NCI-H748 treated with DMSO at 0.1 percent for 48 hours (cell line): ENCODE data around the gene ANKMY1.
A peak's percentile ranks its signal among the peaks of the same experiment; 100 is the strongest.

Experiments used
- DNase-seq: peaks from one replicate; lab custom pipeline; 2025; lab: John Stamatoyannopoulos, UW

ANKMY1 gene

DNA sequence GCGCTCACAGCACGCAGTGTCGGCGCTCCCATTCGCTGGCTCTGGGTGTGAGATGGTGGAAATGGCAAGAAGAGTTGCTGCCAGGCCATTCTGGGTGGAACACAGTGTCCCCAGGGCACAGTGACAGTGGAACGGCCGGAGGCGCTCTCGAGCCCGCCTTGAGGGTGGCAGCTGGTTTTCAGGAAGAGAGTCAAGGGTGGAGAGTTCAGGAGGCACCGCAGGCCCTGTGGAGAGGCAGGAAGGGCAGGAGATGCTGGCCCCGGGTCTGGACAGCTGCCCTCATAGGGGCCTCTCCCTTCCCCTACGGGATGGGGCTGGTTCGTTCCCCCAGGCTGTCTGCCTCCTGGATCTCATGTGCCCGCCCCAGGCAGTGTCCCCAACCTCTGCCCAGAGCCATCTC is 109.9 kb downstream of the ANKMY1 start:
- DNase-seq: no peak

DNA sequence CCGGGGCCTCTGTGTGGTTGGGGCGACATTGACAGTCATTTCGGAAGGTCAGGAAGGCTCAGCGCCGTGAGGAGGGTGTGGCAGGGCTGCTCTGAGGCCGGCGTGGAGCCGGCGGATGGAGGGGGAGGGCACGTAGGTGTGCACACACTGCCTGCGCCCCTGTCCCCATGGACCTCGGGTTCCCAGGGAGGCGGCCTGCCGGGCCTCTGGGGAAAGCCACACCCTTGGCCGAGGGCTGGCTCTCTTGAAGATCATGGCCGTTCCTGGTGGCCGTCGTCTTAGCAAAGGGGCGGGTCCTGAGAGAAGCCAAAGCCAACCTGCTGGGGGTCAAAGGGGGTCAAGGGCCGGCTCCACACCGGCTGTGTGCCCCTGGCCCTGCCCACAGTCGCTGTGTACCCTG is 110.5 kb downstream of the ANKMY1 start:
- no peak for DNase-seq

DNA sequence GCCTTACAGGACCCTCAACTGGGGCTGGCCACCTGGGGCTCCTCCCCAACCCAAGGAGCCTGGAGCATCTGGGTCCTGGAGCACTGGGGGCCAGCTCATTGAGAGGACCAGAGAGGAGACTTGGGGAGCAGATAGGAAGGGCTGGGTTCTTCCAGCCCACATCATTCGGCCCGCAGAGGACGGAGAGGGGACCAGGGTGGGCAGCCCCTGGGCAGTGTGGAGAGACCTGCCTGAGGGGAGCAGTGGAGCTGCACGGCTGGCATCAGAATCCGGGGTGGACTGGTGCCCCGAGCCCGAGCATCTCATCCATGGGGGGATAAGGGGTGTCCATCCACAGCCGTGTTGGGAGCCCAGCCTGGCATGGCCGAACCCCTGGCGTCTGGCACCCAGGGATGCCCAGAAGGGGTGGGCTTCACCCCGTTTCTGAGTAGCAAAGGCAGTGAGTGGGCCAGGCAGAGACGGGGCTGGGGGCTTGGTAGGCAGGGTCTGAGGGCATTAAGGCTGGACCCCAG is 111.1 kb downstream of the ANKMY1 start:
- DNase-seq: no peak

DNA sequence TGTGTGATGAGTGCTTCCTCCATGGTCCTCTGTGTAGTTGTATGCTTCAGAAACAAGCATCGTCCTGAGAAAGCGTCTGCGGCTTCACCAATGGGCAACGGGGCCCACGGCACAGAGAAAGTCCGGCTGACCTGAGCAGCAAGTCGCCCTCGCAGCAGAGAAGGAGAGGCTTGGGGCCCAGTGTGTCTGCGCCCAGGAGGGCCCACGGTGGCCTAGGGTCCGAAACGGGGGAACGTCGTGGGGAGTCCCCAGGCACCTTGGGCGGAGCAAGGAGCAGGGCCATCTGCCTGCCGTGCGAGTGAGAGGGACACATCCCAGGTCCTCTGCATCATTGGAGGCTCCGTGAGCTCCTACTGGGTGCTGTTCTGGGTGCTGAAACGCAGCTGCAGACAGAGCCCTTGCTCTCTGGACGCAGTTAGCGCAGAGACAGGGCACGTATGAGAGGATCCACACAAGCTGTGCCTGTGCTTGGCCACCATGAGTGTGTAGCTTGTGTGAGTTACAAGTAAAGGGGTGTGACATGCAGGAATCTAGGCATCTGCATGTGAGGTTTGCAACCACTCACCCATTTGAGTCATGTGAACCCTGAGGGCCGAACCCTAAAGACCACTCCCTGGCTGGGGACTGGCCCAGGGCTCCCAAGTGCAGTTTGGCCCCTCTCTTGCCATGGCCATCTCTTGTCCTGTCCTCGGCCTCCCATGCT is 111.7 kb downstream of the ANKMY1 start:
- no peak for DNase-seq

DNA sequence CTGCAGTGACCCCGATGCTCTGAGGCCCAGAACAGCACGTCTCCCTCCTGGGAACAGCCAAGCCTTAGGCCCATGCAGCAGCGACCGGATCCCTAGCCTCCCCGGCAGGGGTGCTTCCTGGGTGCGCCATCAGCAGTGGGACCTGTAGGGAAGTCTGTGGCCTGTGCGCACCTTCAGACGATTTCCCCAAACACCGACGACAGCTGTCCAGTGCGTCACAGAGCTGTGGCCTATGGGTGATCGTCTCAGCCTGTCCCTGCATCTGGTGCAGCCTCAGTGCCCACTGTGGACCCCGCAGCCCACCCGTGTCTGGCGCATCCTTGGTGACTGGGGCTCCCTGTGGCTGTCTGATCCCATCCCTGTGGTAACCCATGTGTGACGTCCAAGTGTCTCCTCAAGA is 113.3 kb downstream of the ANKMY1 start:
- no peak for DNase-seq

DNA sequence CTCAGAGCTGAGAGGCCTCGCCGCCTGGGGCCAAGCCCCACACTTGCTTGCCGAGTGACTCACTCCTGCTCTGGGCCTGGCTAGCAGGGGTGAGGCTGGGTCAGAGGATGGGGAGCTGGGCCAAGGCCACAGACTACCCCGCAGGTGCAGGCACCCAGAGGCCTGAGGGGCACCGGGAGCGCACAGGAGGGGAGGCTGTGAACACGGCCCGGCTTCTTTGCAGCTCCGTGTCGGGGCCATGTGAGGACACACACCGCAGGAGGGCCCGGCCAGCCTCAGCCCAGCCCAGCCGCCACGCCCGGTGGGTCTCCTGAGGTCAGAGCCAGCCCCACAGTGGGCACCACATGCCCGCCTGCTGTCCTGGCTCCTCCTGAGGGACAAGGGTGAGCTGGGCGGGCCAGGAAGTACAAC is 113.9 kb downstream of the ANKMY1 start:
- DNase-seq: no peak

DNA sequence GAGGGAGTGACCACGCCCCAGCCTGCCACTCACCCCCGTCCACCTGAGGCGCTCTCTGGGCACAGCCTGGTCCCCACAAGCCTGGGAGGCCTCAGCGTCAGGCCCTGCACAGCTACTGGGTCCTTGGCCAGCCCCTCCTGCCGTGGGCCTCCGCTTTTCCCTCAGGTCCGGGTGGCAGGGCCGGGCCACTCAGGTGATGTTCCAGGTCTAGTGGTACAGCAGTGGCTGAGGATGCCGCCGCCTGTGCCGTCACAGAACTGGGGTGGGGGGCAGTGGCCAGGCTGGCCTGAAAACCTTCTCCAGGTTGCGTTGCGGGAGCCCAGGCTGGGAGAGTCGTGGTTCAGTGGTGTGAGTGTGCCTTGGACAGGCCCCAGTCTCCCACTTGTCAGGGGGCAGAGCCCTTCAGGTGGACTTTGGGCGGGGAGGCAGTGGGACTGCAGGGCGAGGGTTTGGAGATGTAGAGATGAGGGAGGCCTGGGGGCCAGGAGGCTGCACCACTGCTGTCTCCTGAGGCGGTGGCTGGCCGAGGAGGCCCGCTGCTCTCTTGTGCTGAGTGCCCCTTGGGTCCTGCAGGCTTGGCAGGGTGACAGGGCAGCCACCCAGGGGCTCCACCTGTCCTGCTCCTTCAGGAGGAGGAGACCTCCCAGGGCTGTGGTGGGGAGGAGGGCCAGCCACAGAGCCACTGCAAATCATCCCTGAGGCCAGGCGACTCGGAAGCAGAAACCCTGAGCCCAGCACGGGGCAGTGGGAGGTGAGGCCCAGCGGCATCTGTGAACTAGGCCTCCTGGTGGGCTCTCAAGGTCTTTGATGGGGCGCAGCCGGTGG is 114.7 kb downstream of the ANKMY1 start:
- no peak for DNase-seq

DNA sequence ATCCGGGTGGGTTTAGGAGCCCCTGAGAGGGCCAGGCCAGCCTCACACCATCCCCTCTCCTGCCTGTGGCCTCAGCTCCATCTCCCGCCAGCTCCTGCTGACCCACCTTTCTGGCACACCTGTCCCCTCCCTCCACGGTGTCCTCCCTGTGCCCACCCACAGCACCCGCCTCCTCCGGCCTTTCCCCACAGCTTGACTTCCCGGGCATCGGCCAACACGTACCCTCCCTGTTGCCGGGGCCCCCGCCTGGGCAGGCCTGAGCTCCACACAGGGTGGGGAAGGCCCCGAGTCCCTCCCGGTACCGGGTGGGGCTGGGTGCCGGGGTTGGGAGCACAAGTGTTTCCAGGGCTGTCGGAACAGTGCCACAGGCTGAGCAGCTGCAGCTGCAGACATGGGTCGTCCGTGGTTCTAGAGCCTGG is 115.8 kb downstream of the ANKMY1 start:
- no peak for DNase-seq

DNA sequence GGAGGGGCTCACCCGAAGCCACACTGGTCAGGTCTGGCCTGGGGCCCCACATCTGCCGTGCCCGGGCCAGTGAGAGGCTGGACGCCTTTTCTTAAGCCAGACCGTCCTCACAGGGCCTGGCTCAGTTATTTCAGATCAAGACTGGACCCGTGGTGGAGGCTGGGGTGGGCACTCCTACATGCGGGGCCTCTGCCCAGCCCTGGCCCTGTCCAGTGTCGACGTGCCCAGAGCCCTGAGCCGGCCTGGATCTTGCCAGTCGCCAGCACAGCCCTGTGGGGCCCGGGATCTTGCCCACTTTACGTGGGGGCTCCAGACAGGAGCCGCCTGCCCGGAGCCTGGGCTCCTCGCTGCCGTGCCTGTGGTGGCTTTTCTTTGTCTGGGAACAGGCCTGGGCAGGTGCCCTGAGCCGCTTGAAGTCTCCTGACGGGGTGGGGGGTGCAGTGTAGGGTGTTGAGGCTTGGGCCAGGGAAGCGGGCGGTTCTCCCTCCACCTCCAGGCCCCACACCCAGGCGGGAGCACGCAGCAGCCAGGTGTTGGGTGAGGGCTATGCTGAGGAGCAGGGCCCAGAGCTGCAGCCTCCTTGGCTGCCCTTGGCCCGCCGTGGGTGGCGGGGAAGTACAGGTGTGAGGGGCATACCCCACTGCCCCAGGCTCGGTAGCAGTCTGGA is 116.3 kb downstream of the ANKMY1 start:
- no peak for DNase-seq

DNA sequence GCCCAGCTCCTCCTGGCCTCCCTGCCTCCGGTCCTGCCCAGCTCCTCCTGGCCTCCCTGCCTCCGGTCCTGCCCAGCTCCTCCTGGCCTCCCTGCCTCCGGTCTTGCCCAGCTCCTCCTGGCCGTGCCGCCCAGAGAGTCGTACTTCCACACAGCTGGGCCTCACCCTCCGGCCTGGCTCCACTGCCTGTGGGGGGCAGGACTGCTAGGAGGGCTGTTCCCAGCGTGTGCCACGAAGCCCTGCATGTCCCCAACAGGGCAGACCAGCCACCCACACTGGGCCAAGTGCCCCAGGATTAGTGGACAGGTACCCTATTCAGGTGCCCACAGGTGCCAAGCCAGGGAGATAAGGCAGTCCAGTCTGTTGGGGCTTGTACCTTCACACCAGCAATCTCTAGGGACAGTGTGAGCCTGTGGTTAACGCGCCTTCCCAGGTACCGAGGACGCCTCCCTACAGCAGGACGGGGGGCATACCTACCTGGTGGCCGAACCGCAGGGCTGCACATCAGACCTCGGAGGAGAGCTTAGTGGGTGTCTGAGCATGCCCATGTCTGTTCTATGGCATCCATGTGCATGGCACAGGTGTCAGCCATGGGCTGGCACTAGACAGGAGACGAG is 117.0 kb downstream of the ANKMY1 start:
- no peak for DNase-seq

DNA sequence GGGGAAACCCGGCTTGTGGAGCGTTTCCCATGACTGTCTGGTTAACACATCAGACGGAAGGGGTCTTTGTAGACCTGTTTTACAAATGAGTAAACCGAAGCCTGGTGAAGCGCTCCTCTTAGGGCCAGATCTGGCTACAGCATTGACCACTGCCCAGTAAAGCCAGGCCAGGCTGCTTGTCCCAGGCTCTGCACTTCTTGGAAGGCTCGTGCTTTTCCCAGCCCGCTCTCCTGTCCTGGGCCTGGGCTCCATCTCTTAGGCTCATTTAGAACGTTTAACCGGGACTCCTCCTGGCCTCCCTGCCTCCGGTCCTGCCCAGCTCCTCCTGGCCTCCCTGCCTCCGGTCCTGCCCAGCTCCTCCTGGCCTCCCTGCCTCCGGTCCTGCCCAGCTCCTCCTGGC is 117.5 kb downstream of the ANKMY1 start:
- no peak for DNase-seq

DNA sequence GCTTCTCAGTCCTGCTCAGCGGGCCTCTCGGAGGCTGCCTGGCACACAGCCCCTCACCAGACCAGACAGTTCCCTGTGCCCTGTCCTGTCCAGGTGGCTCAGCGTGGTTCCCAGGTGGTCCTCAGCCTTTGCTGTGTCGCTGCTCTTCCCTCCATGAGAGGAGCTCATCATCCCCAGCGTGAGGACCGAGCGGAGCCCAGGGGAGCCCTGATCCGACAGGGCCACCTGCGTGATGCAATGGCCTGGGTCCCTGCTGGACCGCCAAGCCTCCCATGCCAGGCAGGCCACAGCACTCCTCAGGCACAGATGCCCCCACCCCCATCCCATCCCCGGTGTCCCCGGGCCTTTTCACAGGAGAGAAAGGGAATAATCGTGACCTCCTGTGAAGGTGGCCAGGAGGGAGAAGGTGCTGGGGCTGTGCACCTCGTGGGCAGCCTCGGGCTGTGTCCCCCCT is 118.1 kb downstream of the ANKMY1 start:
- DNase-seq: no peak

DNA sequence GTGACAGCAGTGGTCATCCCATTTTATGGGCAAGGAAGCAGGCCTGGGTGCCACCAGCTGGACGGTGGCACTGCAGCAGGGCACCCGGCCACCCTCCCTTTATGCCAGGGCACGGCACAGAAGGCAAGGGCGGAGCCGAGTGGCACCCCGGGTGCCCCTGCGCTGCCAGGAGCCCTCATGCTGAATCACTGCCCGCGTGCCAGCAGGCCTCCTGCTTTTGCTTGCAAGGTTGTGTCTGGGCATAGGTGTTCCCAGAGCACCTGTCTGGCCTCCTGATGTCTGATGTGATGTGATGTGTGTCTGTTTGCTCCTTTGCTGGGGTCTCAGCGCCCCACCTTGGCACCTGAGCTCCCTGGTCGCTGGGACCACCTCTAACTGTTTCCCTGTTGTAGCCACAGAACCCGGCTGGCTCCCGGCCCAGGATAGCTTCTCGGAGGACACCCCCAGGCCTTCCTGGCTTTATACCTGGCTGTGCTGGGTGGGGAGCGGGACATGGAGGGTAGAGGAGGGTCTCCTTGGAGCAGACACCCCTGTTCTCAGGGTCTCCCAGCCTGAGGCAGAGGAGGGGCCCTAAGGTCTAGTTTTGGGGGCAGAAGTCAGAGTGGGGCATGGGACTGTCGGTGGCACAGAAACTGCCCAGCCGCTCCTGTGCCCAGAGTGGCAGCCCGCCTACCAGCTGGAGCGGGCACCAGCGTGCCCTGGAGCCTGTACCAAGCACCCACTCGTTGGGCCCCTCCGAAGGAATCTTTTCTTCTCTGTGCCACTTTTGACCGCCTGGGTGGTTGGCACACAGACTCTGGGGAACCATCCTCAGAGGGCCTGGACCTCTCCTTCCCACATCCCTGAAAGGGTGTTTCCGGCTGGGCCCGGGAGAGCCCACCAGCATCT is 118.7 kb downstream of the ANKMY1 start:
- no peak for DNase-seq

DNA sequence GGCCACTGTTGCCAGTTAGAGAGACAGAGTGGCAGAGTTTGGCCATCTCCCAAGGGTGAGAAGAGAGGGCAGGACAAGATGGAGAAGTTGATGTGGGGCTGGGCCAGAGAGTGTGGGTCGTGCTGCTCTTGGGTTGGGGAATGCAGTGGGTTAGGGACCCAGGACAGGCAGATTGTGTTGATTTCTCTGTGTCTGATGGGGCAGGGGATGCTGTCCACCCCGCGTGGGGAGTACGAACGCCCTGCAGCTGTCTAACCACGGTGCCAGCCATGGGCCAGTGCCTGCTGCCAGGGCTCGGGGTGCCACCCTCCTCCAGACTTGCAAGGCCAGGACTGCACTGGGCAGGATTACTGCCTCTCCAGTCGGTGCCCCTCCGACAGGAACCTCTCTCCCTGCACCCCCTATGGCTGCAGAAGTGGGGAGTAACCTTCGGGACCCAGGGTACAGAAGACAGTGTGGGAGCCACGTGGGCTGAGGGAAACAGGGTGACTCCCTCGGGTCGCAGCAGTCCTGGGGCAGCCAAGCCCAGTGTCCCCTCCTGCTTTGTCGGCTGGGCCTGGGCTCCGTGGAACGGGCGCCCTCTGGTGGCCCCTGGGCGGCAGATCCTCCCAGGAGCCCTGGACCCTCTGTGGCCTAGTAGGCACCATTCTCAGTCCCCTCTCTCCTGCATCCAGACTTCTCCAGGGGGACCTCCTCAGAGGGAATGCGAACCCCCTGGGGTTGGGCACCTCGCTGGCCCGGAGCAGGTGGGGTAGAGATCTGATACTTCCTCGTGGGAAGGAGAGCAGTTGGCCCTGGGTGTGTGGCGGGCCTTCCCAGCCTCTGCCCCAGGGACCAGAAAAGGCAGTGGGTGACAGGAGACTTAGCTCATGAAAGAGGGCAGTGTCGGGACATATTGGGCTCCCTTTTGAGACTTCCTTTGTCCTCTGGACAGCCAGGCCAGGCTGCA is 119.7 kb downstream of the ANKMY1 start:
- DNase-seq: no peak

DNA sequence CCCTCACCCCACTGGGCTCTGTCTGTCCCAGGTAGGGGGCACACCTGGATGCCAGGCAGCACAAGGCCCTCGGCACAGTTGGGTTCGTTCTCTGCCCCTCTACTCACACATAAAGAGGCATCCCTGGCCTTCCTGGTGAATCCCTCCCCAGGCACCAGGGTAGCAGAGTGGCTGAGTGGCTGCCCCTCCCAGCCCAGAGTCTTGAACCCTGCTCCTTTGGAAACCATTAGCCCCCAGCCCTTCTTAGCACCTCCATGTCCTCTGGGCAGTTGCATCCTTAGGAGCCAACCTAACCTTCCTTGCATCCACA is 120.3 kb downstream of the ANKMY1 start:
- DNase-seq: no peak

DNA sequence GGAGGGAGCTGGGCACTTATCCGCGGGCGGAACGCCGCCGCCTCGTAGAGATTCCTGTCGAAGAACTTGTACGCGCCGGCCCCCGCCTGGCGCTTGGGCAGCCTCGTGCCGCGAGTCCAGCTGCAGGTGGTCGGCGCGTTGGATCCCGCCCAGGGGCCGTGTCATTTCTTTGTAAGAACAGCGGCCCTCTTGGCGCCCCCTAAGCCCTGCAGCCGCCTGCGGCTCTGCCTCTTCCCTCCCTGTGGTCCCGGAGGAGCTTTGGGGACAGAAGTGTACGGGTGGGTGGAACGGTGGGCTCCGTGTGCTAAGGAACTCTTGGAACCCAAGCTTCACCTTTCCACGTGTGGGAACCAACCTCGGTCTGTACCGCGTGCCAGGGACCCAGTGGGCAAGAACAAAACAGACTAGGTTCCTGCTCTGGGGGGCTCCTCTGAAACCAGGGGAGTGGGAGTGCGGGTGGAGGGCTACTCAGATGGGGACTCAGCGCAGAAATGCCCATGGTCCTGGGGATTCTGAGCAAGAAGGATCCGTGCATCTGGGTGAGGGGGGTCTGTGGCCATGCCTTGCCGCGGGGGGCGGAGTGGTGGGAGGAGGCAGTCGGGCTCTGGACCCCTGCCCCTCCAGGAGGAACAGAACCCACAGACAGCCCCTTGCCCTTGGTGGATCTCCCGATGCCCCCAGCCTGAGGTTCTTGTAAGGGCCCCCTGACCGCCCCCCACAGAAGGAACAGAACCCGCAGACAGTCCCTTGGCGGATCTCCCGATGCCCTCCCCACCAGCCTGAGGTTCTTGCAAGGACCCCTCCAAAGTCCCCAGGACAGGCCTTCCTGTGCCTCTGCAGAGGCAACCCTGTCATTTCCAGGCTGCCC is 120.9 kb downstream of the ANKMY1 start:
- no peak for DNase-seq

DNA sequence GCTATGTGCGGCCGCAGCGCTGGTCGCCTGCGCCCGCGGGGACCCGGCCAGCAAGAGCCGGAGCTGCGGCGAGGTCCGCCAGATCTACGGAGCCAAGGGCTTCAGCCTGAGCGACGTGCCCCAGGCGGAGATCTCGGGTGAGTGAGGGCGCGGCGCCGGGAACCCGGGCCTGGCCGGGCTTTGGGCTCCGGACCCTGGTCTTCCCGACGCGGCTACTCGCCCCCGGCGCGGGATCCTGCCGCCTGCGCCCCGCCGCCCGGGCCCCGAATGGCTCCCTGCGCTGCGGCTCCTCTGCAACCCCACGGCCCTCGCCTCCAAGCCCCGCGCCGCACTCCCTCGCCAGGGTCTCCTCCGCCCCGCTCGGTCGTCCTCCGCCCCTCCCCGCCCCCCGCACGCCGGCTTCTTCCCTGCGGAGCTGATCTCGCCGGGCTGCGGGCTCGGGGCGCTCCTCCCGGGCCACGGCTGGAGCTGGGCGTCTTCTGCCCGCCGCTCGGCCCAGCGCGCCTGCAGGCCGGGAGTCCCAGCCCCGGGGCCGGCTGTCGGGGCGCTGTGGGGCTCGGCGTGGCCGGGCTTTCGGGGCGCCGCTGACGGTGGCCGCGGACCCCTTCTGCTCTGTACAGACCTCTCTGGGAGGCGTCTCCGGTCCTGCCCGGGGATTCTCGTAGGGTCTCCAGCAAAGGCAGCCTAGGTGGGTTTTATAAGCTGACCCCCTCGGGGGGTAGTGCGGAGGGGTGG is 121.7 kb downstream of the ANKMY1 start:
- DNase-seq: peak; percentile 12

DNA sequence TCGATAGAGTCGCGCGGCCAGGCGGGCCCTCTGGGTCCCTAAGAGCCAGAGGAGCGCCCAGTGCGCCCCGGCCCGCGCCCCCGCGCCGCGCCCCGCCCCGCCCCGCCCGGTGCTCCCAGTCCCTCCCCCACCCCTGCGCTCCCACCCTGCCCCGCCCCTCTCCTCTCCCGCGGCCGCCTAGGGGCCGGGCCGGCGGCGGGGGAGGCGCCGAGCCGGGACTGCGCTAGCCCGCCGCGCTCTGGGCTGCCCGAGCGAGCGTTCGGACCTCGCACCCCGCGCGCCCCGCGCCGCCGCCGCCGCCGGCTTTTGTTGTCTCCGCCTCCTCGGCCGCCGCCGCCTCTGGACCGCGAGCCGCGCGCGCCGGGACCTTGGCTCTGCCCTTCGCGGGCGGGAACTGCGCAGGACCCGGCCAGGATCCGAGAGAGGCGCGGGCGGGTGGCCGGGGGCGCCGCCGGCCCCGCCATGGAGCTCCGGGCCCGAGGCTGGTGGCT is 122.3 kb downstream of the ANKMY1 start, which contains the start of gene GPC1:
TSS of gene GPC1 (plus strand) at position 207 of the 491 bp plus-strand sequence. CDS start at position 463, 256 bp downstream.
- DNase-seq: peak; percentile 23
